Measurements from ENCODE around the gene WDFY1. TPM values are rescaled to one million over a fixed set of nuclear protein-coding genes. Genes with fewer than 3 reads are reported as not detected.

WDFY1 gene
- total and polyA plus RNA-seq, 9 donors: 24.7 to 39.5 (median 27.5) TPM

DNA sequence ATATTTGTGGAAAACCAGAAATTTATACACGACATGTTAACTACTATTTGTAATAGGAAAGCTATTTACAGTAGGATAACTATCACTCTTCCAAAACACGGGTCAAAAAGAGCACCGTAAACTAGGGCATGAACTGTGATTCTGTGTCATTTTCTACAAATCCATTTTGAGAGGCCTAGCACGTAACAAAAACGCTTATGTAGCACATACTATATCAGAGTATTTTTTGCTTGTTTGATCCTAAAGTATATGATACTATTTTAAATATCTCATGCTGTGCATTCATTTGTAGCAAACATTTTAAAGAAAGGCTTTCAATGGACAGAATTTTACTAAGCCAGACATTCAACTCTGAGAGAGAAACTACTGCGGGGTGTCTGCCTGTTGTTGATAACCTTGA lies 45.1 kb downstream of the WDFY1 start:
- no CpG with 5 or more reads among the region's 6 CpGs for WGBS (ENCODE audit: insufficient coverage)
- DNase-seq: no peak
- no peaks in the 10 kb centered on the region for H3K4me1 ChIP-seq (ENCODE audit: control insufficient read depth, insufficient read depth, low read length)
- H3K4me3 ChIP-seq (ENCODE audit: low read length): no peak overlapping the region
- H3K27ac ChIP-seq (ENCODE audit: low read length): no peak overlapping the region
- no peaks in the 10 kb centered on the region for H3K9me3 ChIP-seq (replicated peaks; ENCODE audit: control insufficient read depth, low read depth, low read length)
- H3K27me3 ChIP-seq (ENCODE audit: control insufficient read depth, insufficient read depth, low read length): no peaks in the 10 kb centered on the region
- H3K36me3 ChIP-seq (ENCODE audit: control insufficient read depth, insufficient read depth, low read length): peaks cover 25% of the 10 kb centered on the region

DNA sequence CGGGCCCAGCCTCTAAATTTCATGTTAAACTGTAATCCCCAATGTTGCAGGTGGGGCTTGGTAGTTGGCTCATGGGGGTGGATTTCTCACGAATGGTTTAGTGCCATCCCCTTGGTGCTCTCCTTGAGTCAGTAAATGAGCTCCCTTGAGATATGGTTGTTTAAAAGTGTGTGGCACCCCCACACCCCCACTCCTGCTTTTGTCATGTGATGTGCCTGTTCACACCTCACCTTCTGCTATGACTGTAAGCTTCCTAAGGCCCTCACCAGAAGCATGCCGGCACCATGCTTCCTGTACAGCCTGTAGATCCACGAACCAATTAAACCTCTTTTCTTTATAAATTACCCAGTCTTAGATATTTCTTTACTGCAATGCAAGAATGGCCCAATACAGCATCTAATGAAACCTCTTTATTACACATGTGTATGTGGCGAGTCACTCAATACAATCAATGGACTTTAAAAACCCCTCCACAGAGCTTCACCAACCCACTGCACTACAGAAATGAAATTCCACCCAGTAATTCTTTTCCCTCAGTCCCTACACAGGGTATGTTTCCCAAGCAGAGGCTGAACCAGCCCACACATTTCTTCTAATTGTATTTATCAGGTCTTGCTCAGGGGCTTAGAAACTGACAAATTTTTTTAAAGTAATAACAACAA lies 47.3 kb downstream of the WDFY1 start:
- no peak overlapping the region for H3K4me3 ChIP-seq (ENCODE audit: low read length)
- H3K36me3 ChIP-seq (ENCODE audit: control insufficient read depth, insufficient read depth, low read length): peaks cover 40% of the 10 kb centered on the region

DNA sequence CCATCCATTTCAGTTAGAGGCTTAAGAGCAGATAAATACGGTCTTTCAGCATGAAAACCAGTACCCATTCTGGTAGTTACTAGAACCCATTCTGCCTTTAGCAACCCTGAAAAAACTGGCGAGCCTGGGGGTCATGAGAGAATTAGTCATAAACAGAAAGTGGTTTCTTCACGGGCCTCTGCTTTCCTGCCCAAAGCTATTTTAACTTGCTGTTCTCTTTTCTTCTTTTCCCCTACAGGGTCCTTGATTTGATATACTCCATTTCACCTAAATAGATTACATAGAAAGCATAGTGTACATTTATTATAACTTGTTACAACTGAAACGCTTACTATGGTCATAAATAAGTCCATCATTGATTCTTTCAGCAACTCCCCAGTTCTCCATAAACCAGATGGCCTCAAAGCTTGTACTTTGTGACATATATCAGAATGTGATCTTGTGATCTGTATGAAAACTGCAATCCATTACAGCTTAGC lies 48.3 kb downstream of the WDFY1 start:
- Histone ChIP-seq H3K27me3 (ENCODE audit: control insufficient read depth, insufficient read depth, low read length) (no peaks in the 10 kb centered on the region), H3K27ac (ENCODE audit: low read length) (no peak overlapping the region), H3K36me3 (ENCODE audit: control insufficient read depth, insufficient read depth, low read length) (peaks cover 40% of the 10 kb centered on the region), H3K9me3 (replicated peaks; ENCODE audit: control insufficient read depth, low read depth, low read length) (no peaks in the 10 kb centered on the region), H3K4me3 (ENCODE audit: low read length) (no peak overlapping the region), H3K4me1 (ENCODE audit: control insufficient read depth, insufficient read depth, low read length) (no peaks in the 10 kb centered on the region)
- DNase-seq: no peak
- WGBS (ENCODE audit: insufficient coverage): no CpG with 5 or more reads among the region's 4 CpGs

More for the DNA sequence above, 47.3 kb downstream of the WDFY1 start:
- Histone ChIP-seq H3K27ac (ENCODE audit: low read length) (no peak overlapping the region), H3K4me1 (ENCODE audit: control insufficient read depth, insufficient read depth, low read length) (no peaks in the 10 kb centered on the region), H3K27me3 (ENCODE audit: control insufficient read depth, insufficient read depth, low read length) (no peaks in the 10 kb centered on the region), H3K9me3 (replicated peaks; ENCODE audit: control insufficient read depth, low read depth, low read length) (no peaks in the 10 kb centered on the region)
- WGBS (ENCODE audit: insufficient coverage): 100% methylated on average over 3 of the region's 5 CpGs
- no peak for DNase-seq

DNA sequence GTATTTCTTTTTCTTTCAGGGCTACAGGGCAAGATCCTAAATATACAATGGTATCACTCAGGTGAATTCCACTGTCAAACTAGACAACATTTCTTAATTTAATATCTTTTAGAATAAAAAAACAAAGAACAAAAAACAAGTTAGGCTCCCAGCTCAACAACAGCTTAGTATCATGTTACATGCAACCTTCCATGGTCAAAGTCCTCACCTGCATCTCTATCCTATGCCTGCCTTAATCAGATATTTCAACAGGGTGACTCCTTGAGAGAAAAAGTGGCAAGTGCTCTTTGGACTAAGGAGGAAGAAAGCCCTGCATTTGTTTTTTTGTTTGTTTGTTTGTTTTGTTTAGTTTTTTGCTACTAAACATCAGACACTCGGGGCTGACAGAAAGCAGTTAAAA lies 50.2 kb downstream of the WDFY1 start:
- Histone ChIP-seq H3K4me1 (ENCODE audit: control insufficient read depth, insufficient read depth, low read length) (no peaks in the 10 kb centered on the region), H3K36me3 (ENCODE audit: control insufficient read depth, insufficient read depth, low read length) (peaks cover 32% of the 10 kb centered on the region), H3K9me3 (replicated peaks; ENCODE audit: control insufficient read depth, low read depth, low read length) (no peaks in the 10 kb centered on the region), H3K4me3 (ENCODE audit: low read length) (no peak overlapping the region), H3K27ac (ENCODE audit: low read length) (no peak overlapping the region), H3K27me3 (ENCODE audit: control insufficient read depth, insufficient read depth, low read length) (no peaks in the 10 kb centered on the region)
- DNase-seq: no peak
- WGBS (ENCODE audit: insufficient coverage): no CpG with 5 or more reads among the region's 1 CpG

DNA sequence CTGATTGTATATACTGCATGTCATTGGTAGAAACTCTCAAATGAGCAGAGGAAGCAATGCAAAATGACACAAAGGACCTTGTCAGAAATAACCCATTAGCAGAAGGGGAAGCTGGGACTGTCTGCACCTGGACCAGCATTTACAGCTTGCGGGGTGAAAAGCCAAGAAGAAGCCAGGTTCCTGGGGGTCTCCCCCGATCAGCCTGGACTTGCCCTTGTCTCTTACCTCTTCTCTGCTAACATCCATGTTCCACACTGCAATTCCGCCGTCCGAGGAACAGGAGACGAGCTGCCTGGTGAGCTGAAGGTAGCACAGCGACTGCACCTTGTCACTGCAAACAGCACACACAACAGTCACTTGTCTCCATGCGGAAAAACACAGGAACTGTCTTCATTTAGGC lies 51.1 kb downstream of the WDFY1 start:
- Histone ChIP-seq H3K4me1 (ENCODE audit: control insufficient read depth, insufficient read depth, low read length) (no peaks in the 10 kb centered on the region), H3K27me3 (ENCODE audit: control insufficient read depth, insufficient read depth, low read length) (no peaks in the 10 kb centered on the region), H3K36me3 (ENCODE audit: control insufficient read depth, insufficient read depth, low read length) (peaks cover 39% of the 10 kb centered on the region), H3K27ac (ENCODE audit: low read length) (no peak overlapping the region), H3K4me3 (ENCODE audit: low read length) (no peak overlapping the region), H3K9me3 (replicated peaks; ENCODE audit: control insufficient read depth, low read depth, low read length) (no peaks in the 10 kb centered on the region)
- DNase-seq: no peak
- WGBS (ENCODE audit: insufficient coverage): 93% methylated on average over 6 of the region's 8 CpGs

DNA sequence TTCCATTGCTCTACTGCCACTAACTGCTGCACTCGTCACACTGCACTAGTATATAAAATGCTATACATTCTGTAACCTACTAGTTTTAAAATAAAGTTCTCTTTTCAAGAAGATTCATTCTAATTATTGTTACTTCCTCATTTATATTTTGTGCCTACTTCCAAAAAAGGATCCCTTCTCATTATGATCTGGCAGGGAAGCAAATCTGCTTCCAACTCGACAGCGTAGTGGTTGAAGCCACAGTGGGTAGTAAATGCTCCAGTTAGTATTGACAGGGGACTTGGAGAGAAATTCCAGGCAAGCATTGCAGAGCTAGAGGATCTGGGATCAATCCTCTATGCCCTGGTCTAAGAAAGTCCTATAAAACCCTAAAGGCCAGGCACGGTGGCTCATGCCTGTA lies 54.4 kb downstream of the WDFY1 start:
- Histone ChIP-seq H3K27ac (ENCODE audit: low read length) (no peak overlapping the region), H3K4me3 (ENCODE audit: low read length) (no peak overlapping the region), H3K4me1 (ENCODE audit: control insufficient read depth, insufficient read depth, low read length) (no peaks in the 10 kb centered on the region), H3K36me3 (ENCODE audit: control insufficient read depth, insufficient read depth, low read length) (peaks cover 38% of the 10 kb centered on the region), H3K27me3 (ENCODE audit: control insufficient read depth, insufficient read depth, low read length) (no peaks in the 10 kb centered on the region), H3K9me3 (replicated peaks; ENCODE audit: control insufficient read depth, low read depth, low read length) (no peaks in the 10 kb centered on the region)
- no CpG with 5 or more reads among the region's 4 CpGs for WGBS (ENCODE audit: insufficient coverage)
- DNase-seq: no peak

DNA sequence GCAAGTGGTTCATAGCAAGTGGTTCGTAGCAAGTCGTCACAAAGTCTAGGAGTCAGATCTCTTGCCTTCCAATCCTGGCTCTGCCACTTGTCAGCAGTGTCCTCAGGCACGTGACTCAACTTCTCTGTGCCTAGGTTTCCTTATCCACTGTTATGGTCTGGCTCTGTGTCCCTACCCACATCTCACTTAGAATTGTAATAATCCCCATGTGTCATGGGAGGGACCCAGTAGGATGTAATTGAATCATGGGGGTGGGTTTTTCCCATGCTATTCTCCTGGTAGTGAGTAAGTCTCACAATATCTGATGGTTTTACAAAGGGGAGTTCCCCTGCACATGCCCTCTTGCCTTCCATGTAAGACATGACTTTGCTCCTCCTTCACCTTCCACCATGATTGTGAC lies 55.9 kb downstream of the WDFY1 start:
- no peak for DNase-seq
- Histone ChIP-seq H3K27ac (ENCODE audit: low read length) (no peak overlapping the region), H3K4me1 (ENCODE audit: control insufficient read depth, insufficient read depth, low read length) (no peaks in the 10 kb centered on the region), H3K36me3 (ENCODE audit: control insufficient read depth, insufficient read depth, low read length) (peaks cover 39% of the 10 kb centered on the region), H3K4me3 (ENCODE audit: low read length) (no peak overlapping the region), H3K9me3 (replicated peaks; ENCODE audit: control insufficient read depth, low read depth, low read length) (no peaks in the 10 kb centered on the region), H3K27me3 (ENCODE audit: control insufficient read depth, insufficient read depth, low read length) (no peaks in the 10 kb centered on the region)
- WGBS (ENCODE audit: insufficient coverage): 92% methylated on average over 2 of the region's 3 CpGs

DNA sequence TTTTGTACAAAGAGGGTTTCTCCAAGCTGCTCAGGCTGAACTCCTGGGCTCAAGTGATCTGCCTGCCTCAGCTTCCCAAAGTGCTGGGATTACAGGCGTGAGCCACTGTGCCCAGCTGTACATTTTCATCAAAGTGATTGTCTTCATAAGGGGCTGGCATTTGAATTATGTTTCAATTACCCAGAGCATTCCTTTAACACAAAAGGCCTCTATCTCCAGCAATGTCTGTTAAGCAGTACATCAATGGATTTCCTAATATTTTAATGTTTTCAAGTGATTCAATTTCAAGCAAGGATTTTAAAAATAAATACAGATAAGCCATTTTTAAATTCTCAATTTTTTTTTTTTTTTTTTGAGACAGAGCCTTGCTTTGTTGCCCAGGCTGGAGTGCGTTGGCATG lies 56.9 kb downstream of the WDFY1 start:
- Histone ChIP-seq H3K4me3 (ENCODE audit: low read length) (no peak overlapping the region), H3K27ac (ENCODE audit: low read length) (no peak overlapping the region), H3K4me1 (ENCODE audit: control insufficient read depth, insufficient read depth, low read length) (no peaks in the 10 kb centered on the region), H3K27me3 (ENCODE audit: control insufficient read depth, insufficient read depth, low read length) (no peaks in the 10 kb centered on the region), H3K36me3 (ENCODE audit: control insufficient read depth, insufficient read depth, low read length) (peaks cover 31% of the 10 kb centered on the region), H3K9me3 (replicated peaks; ENCODE audit: control insufficient read depth, low read depth, low read length) (no peaks in the 10 kb centered on the region)
- WGBS (ENCODE audit: insufficient coverage): no CpG with 5 or more reads among the region's 2 CpGs
- no peak for DNase-seq

DNA sequence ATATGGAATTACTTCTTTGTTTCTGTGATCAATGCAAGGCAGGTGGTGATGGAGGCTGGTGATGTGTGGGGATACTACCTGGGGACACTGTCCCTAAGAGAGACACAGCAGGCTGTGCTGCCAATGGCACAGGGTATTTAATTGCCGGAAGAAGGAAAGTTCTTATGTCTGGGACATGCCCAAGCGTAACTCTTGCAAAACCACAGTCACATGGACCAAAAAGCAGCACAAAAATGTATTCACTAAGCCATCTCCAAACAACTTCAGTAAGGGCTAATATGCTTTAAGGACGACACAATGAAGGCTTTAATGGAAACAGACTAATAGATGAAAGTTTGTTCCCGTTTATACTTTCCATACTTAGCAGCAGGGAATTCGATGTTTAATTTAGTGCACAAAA lies 58.0 kb downstream of the WDFY1 start:
- Histone ChIP-seq H3K4me1 (ENCODE audit: control insufficient read depth, insufficient read depth, low read length) (no peaks in the 10 kb centered on the region), H3K4me3 (ENCODE audit: low read length) (no peak overlapping the region), H3K9me3 (replicated peaks; ENCODE audit: control insufficient read depth, low read depth, low read length) (no peaks in the 10 kb centered on the region), H3K27me3 (ENCODE audit: control insufficient read depth, insufficient read depth, low read length) (no peaks in the 10 kb centered on the region), H3K27ac (ENCODE audit: low read length) (no peak overlapping the region), H3K36me3 (ENCODE audit: control insufficient read depth, insufficient read depth, low read length) (peaks cover 26% of the 10 kb centered on the region)
- DNase-seq: peak; percentile 13
- no CpG with 5 or more reads among the region's 5 CpGs for WGBS (ENCODE audit: insufficient coverage)

DNA sequence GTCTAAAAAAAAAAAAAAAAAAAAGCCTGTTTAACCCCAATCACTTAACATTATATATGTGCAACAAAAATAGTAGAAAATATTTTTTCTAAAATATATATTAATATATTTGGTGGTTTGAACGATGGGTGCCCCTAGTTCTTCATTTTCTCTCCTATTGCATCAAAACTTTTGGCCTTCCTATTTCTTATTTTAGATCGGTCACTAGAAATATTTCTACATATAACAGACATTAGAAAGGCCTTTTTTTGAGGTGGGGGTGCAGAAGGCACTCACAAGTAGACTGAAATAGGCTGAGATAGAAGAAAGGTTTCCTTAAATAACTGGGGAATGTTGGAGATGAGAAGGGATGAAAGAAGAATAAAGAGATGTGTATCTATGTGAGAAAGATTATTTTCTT lies 58.4 kb downstream of the WDFY1 start:
- no peak for DNase-seq
- peaks cover 29% of the 10 kb centered on the region for H3K36me3 ChIP-seq (ENCODE audit: control insufficient read depth, insufficient read depth, low read length)
- no peak overlapping the region for H3K4me3 ChIP-seq (ENCODE audit: low read length)
- H3K27me3 ChIP-seq (ENCODE audit: control insufficient read depth, insufficient read depth, low read length): no peaks in the 10 kb centered on the region
- H3K9me3 ChIP-seq (replicated peaks; ENCODE audit: control insufficient read depth, low read depth, low read length): no peaks in the 10 kb centered on the region
- no peak overlapping the region for H3K27ac ChIP-seq (ENCODE audit: low read length)
- H3K4me1 ChIP-seq (ENCODE audit: control insufficient read depth, insufficient read depth, low read length): no peaks in the 10 kb centered on the region
- WGBS (ENCODE audit: insufficient coverage): no CpG with 5 or more reads among the region's 2 CpGs

DNA sequence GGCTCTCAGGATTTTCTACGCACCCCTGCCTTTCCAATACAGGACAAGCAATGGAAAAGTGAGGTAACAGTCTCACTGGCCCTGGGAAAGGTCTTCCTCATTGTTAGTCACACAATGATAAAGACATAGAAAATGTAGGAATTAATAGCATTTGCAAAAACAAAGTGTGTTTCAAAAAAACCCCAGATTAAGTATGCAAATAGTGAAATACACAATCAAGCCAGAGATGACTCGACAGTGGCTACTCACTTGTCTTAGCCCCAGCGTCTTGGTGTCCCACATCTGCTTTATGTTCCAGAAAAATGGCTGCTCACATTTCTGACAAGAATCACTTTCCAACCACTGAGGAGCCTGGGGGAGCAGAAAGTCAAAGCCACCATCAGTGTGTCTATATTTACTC lies 60.7 kb downstream of the WDFY1 start:
- no peak overlapping the region for H3K4me3 ChIP-seq (ENCODE audit: low read length)
- peaks cover 38% of the 10 kb centered on the region for H3K36me3 ChIP-seq (ENCODE audit: control insufficient read depth, insufficient read depth, low read length)
- no peaks in the 10 kb centered on the region for H3K4me1 ChIP-seq (ENCODE audit: control insufficient read depth, insufficient read depth, low read length)
- WGBS (ENCODE audit: insufficient coverage): 73% methylated on average over 2 of the region's 3 CpGs
- H3K27me3 ChIP-seq (ENCODE audit: control insufficient read depth, insufficient read depth, low read length): no peaks in the 10 kb centered on the region
- H3K27ac ChIP-seq (ENCODE audit: low read length): no peak overlapping the region
- no peaks in the 10 kb centered on the region for H3K9me3 ChIP-seq (replicated peaks; ENCODE audit: control insufficient read depth, low read depth, low read length)
- no peak for DNase-seq

Data from muscle of leg (tissue), 11 donors.